HG03095 (cell line): ENCODE data around the gene APP.

Source experiments
- ATAC-seq: cut with Tn5 transposase; IDR thresholded peaks from one replicate; pipeline ENCODE4 v1.9.1; 2021; ENCODE audit warnings: moderate library complexity; ENCODE audit not compliant: unreplicated experiment

Gene APP

DNA sequence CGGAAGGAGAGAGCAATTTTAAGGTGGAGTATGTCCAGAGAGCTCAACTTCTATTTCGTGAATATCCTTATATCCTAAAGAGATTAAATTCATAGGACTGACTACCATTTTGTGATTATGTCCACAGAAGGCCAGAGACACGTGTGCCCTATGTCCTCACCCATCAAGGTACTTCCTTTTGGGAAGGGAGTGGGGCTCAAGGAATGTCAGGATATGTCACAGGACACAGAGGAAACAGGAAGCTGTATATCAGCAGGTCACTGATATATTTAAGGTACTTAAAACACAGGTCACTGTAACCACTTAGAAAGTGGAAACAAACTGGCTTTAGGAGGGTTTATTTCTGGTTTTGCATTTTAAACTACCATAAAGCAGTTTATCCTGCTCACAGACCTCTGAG lies 184.6 kb downstream of the APP start:
- ATAC-seq: no peak

DNA sequence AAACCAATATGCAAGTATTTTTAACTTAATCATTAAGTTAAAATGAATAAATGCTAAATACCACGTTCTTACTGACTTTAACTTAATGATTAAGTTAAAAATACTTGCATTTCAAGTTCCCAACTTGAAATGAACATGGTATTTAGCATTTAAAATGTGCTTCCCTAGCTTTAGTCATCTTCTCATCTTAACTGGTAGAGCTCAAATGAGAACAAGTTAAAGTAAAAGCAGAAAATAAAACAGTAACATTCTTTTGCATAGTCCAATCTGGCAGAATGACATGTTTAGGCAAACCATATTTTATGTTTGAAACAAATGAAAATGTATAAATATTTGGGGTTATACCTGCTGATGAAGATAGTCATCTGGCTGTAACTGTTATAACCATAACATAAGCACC lies 186.0 kb downstream of the APP start:
- ATAC-seq: no peak

DNA sequence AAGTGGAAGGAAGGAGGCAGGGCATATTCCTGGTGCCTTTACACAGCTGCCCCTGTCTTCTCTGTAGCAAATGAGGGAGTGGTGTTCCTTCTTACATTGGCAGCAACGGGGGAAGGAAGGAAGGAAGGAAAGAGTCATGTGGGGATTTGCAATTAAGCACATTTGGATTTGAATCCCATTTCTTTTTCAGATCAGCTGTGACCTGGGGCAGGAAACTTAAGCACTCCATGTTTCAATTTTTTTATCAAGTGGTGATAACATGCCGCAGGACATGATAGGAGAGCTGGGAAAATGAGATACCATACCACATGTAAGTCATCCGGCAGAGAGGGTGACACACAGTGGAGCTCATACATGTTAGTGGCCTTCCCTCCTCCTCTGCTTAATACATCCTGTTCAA lies 186.8 kb downstream of the APP start:
- ATAC-seq: no peak

DNA sequence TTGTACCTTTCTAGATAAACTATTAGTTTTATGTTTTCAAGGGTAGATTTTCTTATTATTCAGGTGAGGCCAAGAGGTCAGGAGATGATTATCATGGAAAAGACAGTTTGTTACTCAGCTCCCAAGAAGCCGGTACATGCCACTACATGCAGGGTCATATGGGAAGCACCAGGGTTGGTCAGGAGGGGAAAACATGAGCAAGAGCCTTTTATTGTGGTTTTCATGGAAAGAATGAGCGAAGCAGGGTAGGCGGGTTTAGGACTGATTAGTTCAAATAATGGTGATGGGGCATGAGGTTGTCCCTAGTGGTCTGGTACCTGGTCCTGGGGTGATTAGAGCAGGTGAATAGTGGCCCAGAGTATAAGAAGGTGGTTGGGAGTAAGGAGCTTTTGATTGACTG lies 189.9 kb downstream of the APP start:
- ATAC-seq: no peak

DNA sequence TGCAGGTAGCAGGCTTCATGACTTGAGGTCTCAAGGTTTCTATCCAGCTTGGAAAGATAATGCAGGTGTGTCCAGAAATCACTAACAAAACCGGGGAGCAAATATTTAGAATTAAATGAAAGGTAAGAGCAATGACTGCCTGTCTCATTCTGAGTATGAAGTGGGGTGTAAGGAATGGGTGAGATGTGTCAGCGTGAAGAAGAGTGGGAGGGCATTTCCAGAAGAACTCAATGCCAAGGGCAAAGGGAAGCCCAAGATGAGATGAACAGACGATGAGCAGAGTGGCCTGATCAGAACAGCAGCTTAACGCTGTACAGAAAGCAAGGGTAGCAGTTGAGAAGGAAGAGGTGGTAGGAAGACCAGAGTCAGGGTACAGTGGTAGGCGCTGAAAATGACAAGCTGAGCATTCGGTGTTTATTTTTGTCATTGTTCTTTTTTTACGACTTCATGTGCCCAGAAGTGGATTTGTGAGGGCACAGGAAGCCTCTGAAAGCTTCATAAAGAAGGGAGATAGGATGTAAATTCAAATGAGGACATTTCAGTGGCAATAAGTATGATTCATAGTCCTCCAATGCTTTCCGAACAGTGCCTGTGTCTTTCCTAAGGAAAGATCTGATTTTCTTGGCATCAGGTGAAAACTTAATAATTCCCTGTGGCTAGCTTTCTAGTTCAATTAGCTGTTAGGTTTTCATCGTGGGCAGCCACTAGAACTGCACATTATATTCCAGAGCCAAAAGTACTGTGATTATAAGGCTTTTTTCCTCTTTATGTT lies 190.5 kb downstream of the APP start:
- ATAC-seq: no peak

DNA sequence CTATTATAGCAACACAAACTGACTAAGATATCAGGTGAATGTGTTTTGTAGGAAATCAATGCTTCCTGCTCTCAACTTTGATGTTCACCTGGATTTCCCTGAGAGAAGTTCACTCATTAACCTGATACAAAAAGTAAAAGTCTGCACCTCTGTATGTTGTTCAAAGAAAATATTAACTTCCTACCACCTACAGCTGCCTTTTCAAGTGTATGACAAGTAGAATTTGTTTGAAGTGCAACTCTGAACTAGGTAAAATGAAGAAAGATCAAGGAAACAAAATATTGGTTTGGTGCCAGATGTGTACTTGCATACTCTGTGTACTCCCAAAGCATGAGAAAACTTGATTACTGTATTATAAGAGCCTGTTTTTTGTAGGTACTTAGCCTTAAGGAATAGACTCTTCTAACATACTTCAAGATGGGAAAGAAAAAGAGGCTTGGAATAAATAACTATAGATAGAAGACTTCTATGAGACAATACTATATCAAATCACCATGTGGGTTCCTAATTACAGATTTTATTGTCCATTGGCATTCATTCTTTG lies 193.4 kb downstream of the APP start:
- ATAC-seq: no peak

DNA sequence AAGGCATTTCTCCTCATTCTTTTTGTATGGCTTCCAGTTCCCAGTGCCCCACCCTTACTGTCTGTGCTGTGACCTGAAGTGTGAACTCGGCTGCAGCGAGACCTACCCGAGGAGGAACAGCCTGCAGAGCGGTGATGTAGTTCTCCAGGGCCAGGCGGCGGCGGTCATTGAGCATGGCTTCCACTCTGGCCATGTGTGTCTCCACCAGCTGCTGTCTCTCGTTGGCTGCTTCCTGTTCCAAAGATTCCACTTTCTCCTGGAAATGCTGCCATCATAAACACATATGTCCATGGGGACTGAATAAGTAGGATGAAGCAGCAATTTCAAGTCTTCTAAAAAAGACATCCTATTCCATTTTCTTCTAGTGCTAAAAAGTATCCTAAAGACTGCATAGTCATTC lies 195.6 kb downstream of the APP start:
- no peak for ATAC-seq

DNA sequence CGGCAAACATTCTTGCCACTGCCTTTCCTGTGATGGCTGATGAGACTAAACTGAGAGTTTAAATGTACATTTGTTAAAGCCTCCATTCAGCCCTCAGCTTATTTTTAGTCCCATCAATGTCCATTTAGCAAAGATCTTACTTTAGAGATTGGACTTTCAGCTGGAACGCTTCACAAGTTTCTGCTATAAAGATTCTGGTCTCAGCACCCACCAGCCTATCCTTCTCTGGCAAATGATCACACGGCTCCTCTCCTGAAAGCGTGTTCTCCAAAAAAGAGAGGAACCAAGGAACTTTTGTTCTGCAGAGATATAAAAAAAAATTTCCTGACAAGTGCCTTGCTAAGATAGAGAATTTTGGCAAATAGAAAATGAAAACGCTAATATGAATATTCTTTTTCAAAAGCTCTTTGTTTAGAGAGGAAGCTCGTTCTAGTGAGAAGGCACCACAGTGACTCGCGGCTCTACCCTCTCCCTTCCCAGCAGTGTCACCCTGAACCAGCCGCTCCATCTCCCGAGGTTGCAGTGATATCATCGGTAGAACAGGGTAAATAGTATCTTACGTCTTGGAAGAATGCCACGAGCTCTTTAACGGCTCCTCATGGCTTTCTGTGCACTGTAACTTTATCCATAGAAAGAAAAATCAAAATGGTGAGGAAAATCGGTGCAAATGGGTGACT lies 200.2 kb downstream of the APP start:
- ATAC-seq: no peak

DNA sequence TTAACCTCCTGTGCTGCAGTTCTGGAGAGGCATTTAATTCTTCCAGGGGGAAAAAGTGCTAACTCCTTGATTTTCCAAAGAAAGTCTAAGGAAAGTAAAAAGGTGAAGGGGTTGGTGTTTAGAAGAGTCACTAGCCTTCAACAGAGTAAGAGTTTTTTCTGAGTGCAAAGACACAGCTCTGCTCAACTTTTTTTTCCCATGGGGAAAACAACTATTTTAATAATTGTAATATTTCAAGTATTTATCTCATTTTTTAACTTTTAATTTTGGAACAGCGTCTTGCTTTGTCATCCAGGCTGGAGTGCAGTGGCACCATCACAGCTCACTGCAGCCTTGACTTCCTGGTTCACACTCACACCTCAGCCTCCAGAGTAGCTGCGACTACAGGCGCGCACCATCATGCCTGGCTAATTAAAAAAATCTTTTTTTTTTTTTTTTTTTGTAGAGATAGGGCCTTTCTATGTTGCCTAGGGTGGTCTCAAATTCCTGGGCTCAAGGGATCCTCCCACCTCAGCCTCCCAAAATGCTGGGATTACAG lies 202.6 kb downstream of the APP start:
- peak; percentile 56 for ATAC-seq

DNA sequence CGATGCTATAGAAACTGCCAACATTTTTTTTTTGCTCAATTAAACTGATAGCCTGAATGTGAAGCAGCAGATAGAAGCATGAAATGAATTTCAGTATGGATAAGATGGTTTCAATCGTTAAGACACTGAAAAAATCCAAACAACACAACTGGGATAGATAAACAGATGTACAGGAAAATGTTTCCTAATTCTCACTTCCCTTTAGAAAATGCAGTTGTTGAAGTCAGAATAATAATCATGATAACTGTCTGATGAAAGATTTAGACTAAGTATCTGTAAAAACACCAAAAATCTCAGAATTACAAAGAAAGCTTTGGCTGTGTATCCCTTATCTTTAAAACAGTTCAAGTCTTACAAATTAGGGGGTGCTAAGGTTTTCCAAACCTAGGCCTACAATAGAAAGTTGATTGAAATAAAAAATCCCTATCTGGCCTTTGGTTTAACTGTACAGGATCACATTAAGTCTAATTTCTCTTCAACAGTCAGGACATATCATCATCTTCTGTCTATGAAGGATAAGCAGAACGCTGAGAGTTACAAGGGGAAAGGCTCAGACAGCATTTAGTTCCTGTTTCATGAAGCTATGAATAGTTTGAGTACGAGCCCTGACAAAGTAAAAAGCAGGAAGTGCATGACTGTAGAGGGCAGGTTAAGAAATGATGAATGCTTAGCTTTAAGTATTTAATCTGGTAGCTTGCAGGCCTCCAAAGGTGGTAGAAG lies 203.2 kb downstream of the APP start:
- peak; percentile 99 for ATAC-seq

DNA sequence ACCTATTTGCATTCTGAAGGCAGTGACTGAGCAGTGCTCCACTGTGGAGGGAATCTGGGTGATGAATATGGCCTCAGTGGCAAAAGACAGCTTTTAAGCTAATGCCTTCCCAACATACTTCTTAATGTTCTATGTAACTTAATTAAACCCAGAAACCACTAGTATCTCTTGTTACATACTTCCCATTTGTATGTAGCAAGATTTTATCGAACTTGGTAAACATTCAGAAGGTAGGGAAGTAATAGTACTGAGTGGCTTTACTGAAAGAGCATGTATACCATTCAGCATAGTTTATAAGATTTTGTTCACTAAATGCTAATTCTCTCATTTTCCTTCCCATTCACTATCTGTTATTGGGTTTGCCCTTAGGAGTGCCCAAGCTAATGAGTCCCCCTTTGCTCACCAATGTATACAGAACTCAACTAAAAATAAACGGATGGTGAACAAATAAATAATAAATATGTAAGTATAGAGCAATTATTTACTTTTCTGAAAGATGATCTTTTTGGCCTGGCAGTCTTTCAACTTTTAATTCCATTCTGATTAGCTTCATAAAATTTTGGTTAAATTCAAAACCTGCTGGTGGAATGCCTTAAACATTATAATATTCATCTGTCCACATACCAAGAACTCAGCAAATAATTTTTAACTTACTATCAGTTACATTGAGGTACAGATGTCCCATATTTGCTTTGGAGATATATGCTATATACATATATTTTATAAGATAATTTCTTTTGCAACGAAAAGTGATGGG lies 204.4 kb downstream of the APP start:
- ATAC-seq: no peak

DNA sequence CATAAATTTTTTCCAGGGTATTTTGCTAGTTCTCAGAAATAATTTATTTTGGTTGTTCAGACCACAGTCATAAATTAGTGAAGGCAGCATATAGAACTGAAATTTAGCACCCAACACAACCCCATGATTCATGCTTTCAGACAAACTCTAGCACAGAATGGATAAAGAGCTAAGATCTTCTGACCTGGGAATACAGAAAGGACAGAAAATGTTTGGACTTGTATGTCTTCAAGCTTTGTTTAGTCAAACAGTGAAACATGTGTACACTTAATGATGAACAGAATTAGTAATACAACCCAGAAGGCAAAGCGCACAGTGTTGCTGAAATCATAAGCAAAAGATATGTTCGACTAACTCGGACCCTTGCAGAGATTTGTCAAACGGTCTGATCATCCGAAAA lies 205.6 kb downstream of the APP start:
- no peak for ATAC-seq

DNA sequence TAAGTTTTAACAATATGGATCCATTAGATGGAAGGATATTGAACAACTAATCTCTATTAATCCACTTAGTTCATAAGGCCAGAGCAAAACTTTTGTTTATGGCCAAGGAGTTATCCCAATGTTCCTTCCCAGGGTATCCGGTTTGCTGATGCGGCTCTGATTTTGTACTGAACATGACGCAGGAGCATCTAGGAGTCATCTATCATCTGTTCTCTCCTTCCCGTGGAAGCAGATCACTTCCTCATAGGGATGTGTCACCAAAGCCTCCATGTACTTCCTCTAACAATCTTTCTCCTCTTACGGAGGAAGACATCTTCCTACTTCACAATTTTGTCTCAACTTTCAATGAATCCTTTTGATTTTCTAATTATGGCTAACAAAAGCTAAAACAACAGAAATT lies 206.6 kb downstream of the APP start:
- no peak for ATAC-seq

DNA sequence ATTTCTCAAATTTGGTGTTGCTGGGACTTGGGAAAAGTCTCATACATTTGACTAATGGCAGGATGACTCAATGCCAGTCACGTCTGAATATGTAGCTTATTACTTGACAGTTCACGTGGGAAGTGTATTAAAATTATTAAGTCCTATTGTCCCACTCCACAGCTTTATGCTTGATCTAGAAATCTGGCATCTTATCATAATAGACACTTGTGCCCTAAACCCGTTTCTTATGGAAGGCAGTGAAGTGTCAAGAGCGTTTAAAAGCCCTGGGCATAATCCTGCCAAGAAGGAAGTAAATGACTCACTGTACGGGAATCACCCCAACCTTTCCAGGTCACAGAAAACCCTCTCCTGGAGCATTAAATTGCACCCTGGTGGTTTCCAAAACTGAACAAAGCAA lies 207.4 kb downstream of the APP start:
- ATAC-seq: no peak

DNA sequence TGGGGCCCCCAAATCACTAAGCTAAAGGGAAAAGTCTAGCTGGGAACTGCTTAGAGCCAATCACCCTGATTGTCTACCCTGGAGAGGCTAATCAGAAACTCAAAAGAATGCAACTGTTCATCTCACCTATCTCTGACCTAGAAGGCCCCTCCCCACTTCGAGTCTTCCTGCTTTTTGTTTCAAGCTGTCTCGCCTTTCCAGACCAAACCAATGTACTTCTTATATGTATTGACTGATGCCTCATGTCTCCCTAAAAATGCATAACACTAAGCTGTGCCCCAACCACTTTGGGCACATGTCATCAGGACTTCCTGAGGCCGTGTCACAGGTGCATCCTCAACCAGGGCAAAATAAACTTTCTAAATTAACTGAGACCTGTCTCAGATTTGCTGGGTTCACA lies 209.5 kb downstream of the APP start:
- ATAC-seq: no peak

DNA sequence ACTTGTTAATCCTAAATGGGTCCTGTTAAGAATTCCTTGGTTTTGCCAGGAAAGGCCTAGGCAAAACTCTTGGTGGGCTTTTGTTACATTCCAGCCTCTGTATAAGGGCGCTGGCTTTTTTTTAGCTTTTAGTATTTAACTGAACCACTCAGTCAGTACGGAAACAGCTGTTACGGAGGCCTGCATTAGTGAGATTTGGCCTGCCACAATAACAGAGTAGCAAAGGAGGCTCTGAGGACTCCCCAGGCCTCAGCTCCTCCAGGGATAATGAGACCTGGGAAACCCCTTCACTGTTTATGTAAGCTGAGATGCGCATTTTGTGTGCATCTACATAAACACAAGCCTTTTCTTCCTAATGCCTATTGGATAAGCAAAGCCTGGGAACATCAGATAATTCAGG lies 210.2 kb downstream of the APP start:
- ATAC-seq: no peak

DNA sequence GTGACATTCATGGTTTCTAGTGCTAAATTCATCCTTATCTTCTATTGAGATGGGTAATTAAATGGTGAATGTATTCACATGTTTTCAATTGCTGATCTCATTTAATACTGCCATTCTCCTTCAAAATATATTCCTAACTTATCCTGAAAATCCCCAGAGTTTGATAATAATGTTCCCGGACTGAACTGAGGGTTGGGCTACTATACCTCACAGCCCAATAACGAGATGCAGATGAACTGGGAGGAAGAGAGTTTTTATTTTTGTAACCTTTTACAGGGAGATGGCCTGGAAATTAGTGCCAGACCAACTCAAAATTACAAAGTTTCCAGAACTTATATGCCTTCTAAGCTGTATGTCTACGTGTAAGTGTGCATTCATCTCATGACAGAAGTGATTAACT lies 210.8 kb downstream of the APP start:
- ATAC-seq: no peak

DNA sequence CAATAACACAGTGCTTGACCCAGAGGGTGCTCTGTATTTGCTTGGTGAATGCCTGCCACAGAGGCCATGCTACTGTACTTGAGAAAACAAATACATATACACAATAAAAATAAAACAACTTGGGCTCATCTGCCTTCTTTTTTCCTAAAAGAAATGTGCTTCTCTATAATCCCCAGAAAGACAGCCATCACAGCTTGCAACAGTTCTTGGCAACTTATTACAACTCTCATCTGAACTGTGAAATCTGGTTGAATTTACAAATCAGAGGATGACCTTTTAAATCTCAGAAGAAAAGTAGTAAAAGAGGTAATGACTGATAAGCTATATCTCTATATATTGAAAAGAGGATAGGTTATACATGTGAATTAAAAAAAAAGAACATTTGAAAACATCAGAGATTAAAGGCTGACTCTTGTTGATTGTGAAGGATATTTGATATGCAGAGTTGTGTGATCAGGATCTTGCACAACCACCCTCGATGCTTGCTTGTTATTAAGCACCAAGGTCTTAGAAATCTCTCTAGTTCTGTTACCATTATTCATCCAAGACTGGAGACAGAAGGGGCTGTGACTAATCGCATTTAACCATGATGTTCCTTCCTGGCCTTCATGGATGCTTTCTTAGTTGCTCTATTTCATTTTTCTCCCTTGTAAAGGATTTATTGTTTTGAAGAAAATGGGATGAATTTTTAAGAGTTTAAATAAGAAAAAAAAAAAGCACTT lies 213.4 kb downstream of the APP start:
- ATAC-seq: no peak

DNA sequence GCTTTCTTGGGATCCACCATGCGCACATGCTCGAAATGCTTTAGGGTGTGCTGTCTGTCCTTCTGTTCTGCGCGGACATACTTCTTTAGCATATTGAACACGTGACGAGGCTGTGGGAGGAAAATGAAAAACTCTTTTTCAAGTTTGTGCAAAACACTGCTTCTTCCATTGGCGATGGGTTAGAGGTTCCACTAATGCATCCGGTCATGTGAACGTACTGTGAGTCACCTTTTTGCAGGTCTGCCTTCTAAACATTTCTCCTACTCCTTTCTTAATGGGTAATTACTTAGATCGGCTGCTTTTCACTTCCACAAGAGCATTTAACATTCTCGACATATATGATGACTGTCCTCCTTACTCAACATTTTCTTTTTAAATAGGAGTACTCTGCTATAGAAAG lies 214.9 kb downstream of the APP start:
- no peak for ATAC-seq

DNA sequence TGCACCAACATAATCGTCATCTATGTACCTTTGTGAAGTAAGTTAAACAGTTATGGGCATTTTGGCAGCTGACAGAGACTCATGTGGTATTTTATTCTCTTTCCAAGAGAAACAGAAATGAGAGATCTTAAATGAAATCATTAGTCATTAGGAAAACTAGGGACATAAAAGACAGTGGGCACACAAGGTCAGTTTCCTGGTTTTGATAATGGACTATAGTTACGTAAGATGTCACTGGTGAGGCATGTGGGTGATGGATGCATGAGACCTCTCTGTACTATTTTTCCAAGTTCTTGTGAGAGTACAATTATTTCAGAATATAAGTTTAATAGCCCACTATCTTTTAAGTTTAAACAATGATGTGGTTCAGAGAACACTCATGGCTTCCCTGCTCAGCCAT lies 216.9 kb downstream of the APP start:
- no peak for ATAC-seq
